Stimulated activated naive CD4-positive, alpha-beta T cell (primary cell): ENCODE data around the gene IRAK2.

Experiments used
- DNase-seq, 6 experiments: peaks; one replicate each; lab custom pipeline; 2025; lab: John Stamatoyannopoulos, UW

Gene IRAK2

GRCh38 chr3:10284496-10284895, 119.8 kb downstream of the IRAK2 start:
- DNase-seq, result peak in 1 of 6 experiments; percentile 31

- no peak for DNase-seq
These were observed 120.8 kb downstream of the IRAK2 start for GRCh38 chr3:10285272-10286132.

- no peak for DNase-seq
These were observed 121.4 kb downstream of the IRAK2 start for GRCh38 chr3:10286133-10286524.

- DNase-seq, result peak in 2 of 6 experiments; percentile 30 to 72
These were observed 122.0 kb downstream of the IRAK2 start for GRCh38 chr3:10286596-10287295.

- DNase-seq, result no peak
These were observed 123.3 kb downstream of the IRAK2 start for GRCh38 chr3:10287936-10288574.

- no peak for DNase-seq
These were observed 123.8 kb downstream of the IRAK2 start for GRCh38 chr3:10288575-10288960.

GRCh38 chr3:10289077-10289476, 124.4 kb downstream of the IRAK2 start:
- DNase-seq, result no peak

GRCh38 chr3:10289787-10290355, 125.2 kb downstream of the IRAK2 start:
- DNase-seq, result no peak

- no peak for DNase-seq
These were observed 125.9 kb downstream of the IRAK2 start for GRCh38 chr3:10290481-10291176.

- no peak for DNase-seq
These were observed 126.9 kb downstream of the IRAK2 start for GRCh38 chr3:10291641-10292040.

GRCh38 chr3:10292505-10293419, 128.0 kb downstream of the IRAK2 start, which contains the start of gene GHRL:
Gene GHRL, minus strand, starts transcription at chr3:10292947. Its CDS starts 2,767 bp downstream, at chr3:10290180.
- DNase-seq, result no peak
